Right lobe of liver (tissue), 4 donors: ENCODE data around the gene ZNF593OS.

Experiments used
- CTCF ChIP-seq, 4 donors: fragments of 200-600 bp in 3 of 4; fragments of 450-650 bp in 1 of 4; IDR thresholded peaks; one replicate each; pipeline versions ENCODE4 v1.5.1 to v1.8.0; 2016 to 2022; ENCODE audit warnings: antibody characterized with exemption in 4 of 4, mild to moderate bottlenecking in 2 of 4
- POLR2A ChIP-seq: fragments of 450-650 bp; IDR thresholded peaks from one replicate; pipeline ENCODE4 v1.6.1; 2017; ENCODE audit warnings: antibody characterized with exemption, mild to moderate bottlenecking
- donor health status: DM: no; HTN: no; CAD: no.
- donor health status: DM: no; HTN: no; CAD: no.
- donor health status: DM: no; HTN: yes; CAD: no.

- TF ChIP-seq CTCF (IDR thresholded peaks at IDR 0.05) (no peak), POLR2A (no peak)
Measured at GRCh38 chr1:26160527-26161414, 10.9 kb downstream of the ZNF593OS start.
